SU-DHL-6 (cell line): ENCODE measurements around the gene GJC2.
A peak's percentile ranks its signal among the peaks of the same experiment; 100 is the strongest.
"Not testable (repeated sequence)": the region's sequence is repeated elsewhere in the genome, so short reads cannot be mapped to it uniquely, and the experiment has no call there.

ENCODE experiments used
- H2AFZ ChIP-seq: fragments of 200-600 bp; sonication (generic); 2 replicates; pipeline ENCODE4 v1.6.1; 2014; ENCODE audit warnings: low read depth, mild to moderate bottlenecking, moderate library complexity, mixed read lengths, antibody characterized with exemption, low read length; ENCODE audit not compliant: severe bottlenecking
- H3F3A ChIP-seq: fragments of 200-600 bp; shearing (Covaris generic); 2 replicates; pipeline ENCODE4 v1.6.0; 2016; ENCODE audit warnings: antibody characterized with exemption, mild to moderate bottlenecking; ENCODE audit not compliant: insufficient read depth
- H3K27ac ChIP-seq: fragments of 200-600 bp; sonication (generic); 2 replicates; pipeline ENCODE4 v1.5.1; 2016; ENCODE audit warnings: low read depth, mild to moderate bottlenecking, low read length, moderate library complexity, mixed read lengths
- H3K27me3 ChIP-seq: fragments of 200-600 bp; sonication (generic), shearing (Covaris generic); 2 replicates; pipeline ENCODE4 v1.6.0; 2014; ENCODE audit warnings: mild to moderate bottlenecking, low read length
- H3K36me3 ChIP-seq: fragments of 200-600 bp; sonication (generic); 2 replicates; pipeline ENCODE4 v1.6.1; 2014; ENCODE audit warnings: mild to moderate bottlenecking, low read length, mixed read lengths
- H3K4me2 ChIP-seq: fragments of 300-600, 200-600 bp; shearing (Covaris generic), sonication (generic); 2 replicates; pipeline ENCODE4 v1.6.0; 2014; ENCODE audit warnings: low read length, low read depth, mild to moderate bottlenecking; ENCODE audit not compliant: poor library complexity, severe bottlenecking
- H3K4me3 ChIP-seq: fragments of 200-600 bp; sonication (generic); 2 replicates; pipeline ENCODE4 v1.5.1; 2014; ENCODE audit warnings: antibody characterized with exemption, low read length, mild to moderate bottlenecking, mixed read lengths; ENCODE audit not compliant: insufficient read depth, poor library complexity, severe bottlenecking
- H3K79me2 ChIP-seq: fragments of 200-600 bp; sonication (generic); 2 replicates; pipeline ENCODE4 v1.6.1; 2014; ENCODE audit warnings: mild to moderate bottlenecking, low read length, moderate library complexity; ENCODE audit not compliant: insufficient read depth
- H3K9ac ChIP-seq: fragments of 200-600 bp; sonication (generic); 2 replicates; pipeline ENCODE4 v1.7.0; 2014; ENCODE audit warnings: mild to moderate bottlenecking, low read length
- H3K9me2 ChIP-seq: fragments of 200-600 bp; sonication (generic); replicated peaks from 2 replicates; pipeline ENCODE4 v1.6.1; 2014; ENCODE audit warnings: low read length; ENCODE audit not compliant: insufficient read depth
- H3K9me3 ChIP-seq: fragments of 200-600 bp; sonication (generic); 2 replicates; pipeline ENCODE4 v1.6.1; 2014; ENCODE audit warnings: low read length, mixed read lengths; ENCODE audit not compliant: insufficient read depth
- H4K20me1 ChIP-seq: fragments of 200-600 bp; sonication (generic); 2 replicates; pipeline ENCODE4 v1.6.1; 2014; ENCODE audit warnings: low read depth, mild to moderate bottlenecking, antibody characterized with exemption, low read length, moderate library complexity, mixed read lengths
- CTCF ChIP-seq: fragments of 200-600 bp; sonication (generic); IDR thresholded peaks from one replicate; pipeline ENCODE4 v1.5.1; 2017; ENCODE audit warnings: antibody characterized with exemption, mild to moderate bottlenecking, low read length, moderate library complexity; ENCODE audit not compliant: insufficient read depth, poor library complexity, severe bottlenecking
- EZH2phosphoT487 ChIP-seq: fragments of 200-600 bp; sonication (generic), shearing (Covaris generic); conservative IDR thresholded peaks from 2 replicates; pipeline ENCODE4 v1.6.1; 2018; ENCODE audit warnings: mild to moderate bottlenecking, antibody characterized with exemption, low read length, moderate library complexity, mixed read lengths

GJC2 gene

GRCh38 chr1:228109073-228109961, 40.4 kb upstream of the GJC2 start, which contains the start of gene MRPL55:
Gene MRPL55, minus strand, starts transcription at chr1:228109299. Its CDS starts 1,039 bp downstream, at chr1:228108260.
- Histone ChIP-seq H3K27me3 (no peaks in the 10 kb centered on the region), H2AFZ (peak within 1 kb of the TSS; percentile 91), H4K20me1 (no peaks in the 10 kb centered on the region), H3K4me2 (peak within 1 kb of the TSS; percentile 72), H3F3A (0 out of 2 replicates have a peak, but pooled peaks cover under 1% of the 10 kb centered on the region), H3K27ac (no peak within 1 kb of the TSS), H3K9me3 (no peaks in the 10 kb centered on the region), H3K9me2 (no peaks in the 10 kb centered on the region), H3K9ac (peak within 1 kb of the TSS; percentile 88), H3K36me3 (no peaks in the 10 kb centered on the region), H3K4me3 (peak within 1 kb of the TSS; percentile 81), H3K79me2 (peaks cover 13% of the 10 kb centered on the region; the same call in 1 of the 2 replicates)
- no peak for TF ChIP-seq CTCF
- TF ChIP-seq EZH2phosphoT487, result no peak

DNA sequence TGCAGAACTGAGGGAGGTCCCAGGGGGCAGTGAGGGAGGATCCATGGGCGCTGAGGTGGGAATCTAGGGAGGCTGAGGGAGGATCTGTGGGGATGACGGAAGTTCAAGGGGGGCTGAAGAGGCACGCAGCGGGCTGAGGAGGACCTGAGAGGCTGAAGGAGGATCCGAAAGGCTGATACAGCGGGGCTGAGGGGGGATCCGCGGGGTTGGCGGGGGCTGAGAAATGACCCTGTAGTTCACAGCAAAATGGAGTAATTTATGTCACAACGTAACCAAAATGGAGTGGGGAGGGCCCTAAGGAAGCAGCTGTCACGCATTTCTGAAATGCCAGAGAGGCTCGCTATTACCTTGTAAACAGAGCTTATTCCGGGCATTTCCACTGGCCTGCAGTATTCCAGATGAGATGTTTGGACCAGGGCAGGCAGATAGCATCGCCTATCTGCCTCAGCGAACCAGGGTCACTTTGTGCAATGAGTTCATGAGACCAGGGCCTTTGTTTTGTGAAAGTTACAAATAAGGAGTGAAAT, 39.7 kb upstream of the GJC2 start:
- no peak overlapping the region for H3K27ac ChIP-seq
- peak overlapping the region; percentile 88 for H3K9ac ChIP-seq
- peak overlapping the region; percentile 91 for H2AFZ ChIP-seq

GRCh38 chr1:228110556-228110955, 39.2 kb upstream of the GJC2 start:
- H3K36me3 ChIP-seq, result no peaks in the 10 kb centered on the region
- TF ChIP-seq EZH2phosphoT487 (no peak), CTCF (no peak)
- no peaks in the 10 kb centered on the region for H4K20me1 ChIP-seq
- H3K4me3 ChIP-seq, result no peak overlapping the region
- peak overlapping the region; percentile 72 for H3K4me2 ChIP-seq
- H3K9ac ChIP-seq, result no peak overlapping the region
- H3F3A ChIP-seq, result no peaks in the 10 kb centered on the region
- H3K79me2 ChIP-seq, result peaks cover 13% of the 10 kb centered on the region; the same call in 1 of the 2 replicates
- no peaks in the 10 kb centered on the region for H3K9me2 ChIP-seq
- no peak overlapping the region for H2AFZ ChIP-seq
- H3K27me3 ChIP-seq, result no peaks in the 10 kb centered on the region
- no peaks in the 10 kb centered on the region for H3K9me3 ChIP-seq
- H3K27ac ChIP-seq, result no peak overlapping the region

More for the DNA sequence above, 39.7 kb upstream of the GJC2 start:
- H3K4me3 ChIP-seq, result peak overlapping the region; percentile 81
- no peaks in the 10 kb centered on the region for H4K20me1 ChIP-seq
- H3K27me3 ChIP-seq, result no peaks in the 10 kb centered on the region
- H3K9me2 ChIP-seq, result no peaks in the 10 kb centered on the region
- H3K36me3 ChIP-seq, result no peaks in the 10 kb centered on the region
- TF ChIP-seq EZH2phosphoT487 (no peak), CTCF (no peak)
- H3K9me3 ChIP-seq, result no peaks in the 10 kb centered on the region
- H3F3A ChIP-seq, result no peaks in the 10 kb centered on the region
- H3K4me2 ChIP-seq, result peak overlapping the region; percentile 72
- peaks cover 13% of the 10 kb centered on the region; the same call in 1 of the 2 replicates for H3K79me2 ChIP-seq

GRCh38 chr1:228111315-228111714, 38.4 kb upstream of the GJC2 start:
- not testable (repeated sequence) for H3K36me3 ChIP-seq, H3K9me2 ChIP-seq, H3F3A ChIP-seq, H4K20me1 ChIP-seq, H3K4me3 ChIP-seq, H3K27ac ChIP-seq, H2AFZ ChIP-seq, H3K27me3 ChIP-seq, H3K9ac ChIP-seq, H3K9me3 ChIP-seq, H3K4me2 ChIP-seq
- H3K79me2 ChIP-seq, result peaks cover 13% of the 10 kb centered on the region; the same call in 1 of the 2 replicates
